SU-DHL-6 (cell line): ENCODE results near the gene PTPRE.

Experiments
- H2AFZ ChIP-seq: fragments of 200-600 bp; sonication (generic); 2 replicates; pipeline ENCODE4 v1.6.1; 2014; ENCODE audit warnings: low read depth, mild to moderate bottlenecking, moderate library complexity, mixed read lengths, antibody characterized with exemption, low read length; ENCODE audit not compliant: severe bottlenecking
- H3F3A ChIP-seq: fragments of 200-600 bp; shearing (Covaris generic); 2 replicates; pipeline ENCODE4 v1.6.0; 2016; ENCODE audit warnings: antibody characterized with exemption, mild to moderate bottlenecking; ENCODE audit not compliant: insufficient read depth
- H3K27ac ChIP-seq: fragments of 200-600 bp; sonication (generic); 2 replicates; pipeline ENCODE4 v1.5.1; 2016; ENCODE audit warnings: low read depth, mild to moderate bottlenecking, low read length, moderate library complexity, mixed read lengths
- H3K27me3 ChIP-seq: fragments of 200-600 bp; sonication (generic), shearing (Covaris generic); 2 replicates; pipeline ENCODE4 v1.6.0; 2014; ENCODE audit warnings: mild to moderate bottlenecking, low read length
- H3K36me3 ChIP-seq: fragments of 200-600 bp; sonication (generic); 2 replicates; pipeline ENCODE4 v1.6.1; 2014; ENCODE audit warnings: mild to moderate bottlenecking, low read length, mixed read lengths
- H3K4me2 ChIP-seq: fragments of 300-600, 200-600 bp; shearing (Covaris generic), sonication (generic); 2 replicates; pipeline ENCODE4 v1.6.0; 2014; ENCODE audit warnings: low read length, low read depth, mild to moderate bottlenecking; ENCODE audit not compliant: poor library complexity, severe bottlenecking
- H3K4me3 ChIP-seq: fragments of 200-600 bp; sonication (generic); 2 replicates; pipeline ENCODE4 v1.5.1; 2014; ENCODE audit warnings: antibody characterized with exemption, low read length, mild to moderate bottlenecking, mixed read lengths; ENCODE audit not compliant: insufficient read depth, poor library complexity, severe bottlenecking
- H3K79me2 ChIP-seq: fragments of 200-600 bp; sonication (generic); 2 replicates; pipeline ENCODE4 v1.6.1; 2014; ENCODE audit warnings: mild to moderate bottlenecking, low read length, moderate library complexity; ENCODE audit not compliant: insufficient read depth
- H3K9ac ChIP-seq: fragments of 200-600 bp; sonication (generic); 2 replicates; pipeline ENCODE4 v1.7.0; 2014; ENCODE audit warnings: mild to moderate bottlenecking, low read length
- H3K9me2 ChIP-seq: fragments of 200-600 bp; sonication (generic); replicated peaks from 2 replicates; pipeline ENCODE4 v1.6.1; 2014; ENCODE audit warnings: low read length; ENCODE audit not compliant: insufficient read depth
- H3K9me3 ChIP-seq: fragments of 200-600 bp; sonication (generic); 2 replicates; pipeline ENCODE4 v1.6.1; 2014; ENCODE audit warnings: low read length, mixed read lengths; ENCODE audit not compliant: insufficient read depth
- H4K20me1 ChIP-seq: fragments of 200-600 bp; sonication (generic); 2 replicates; pipeline ENCODE4 v1.6.1; 2014; ENCODE audit warnings: low read depth, mild to moderate bottlenecking, antibody characterized with exemption, low read length, moderate library complexity, mixed read lengths
- EZH2phosphoT487 ChIP-seq: fragments of 200-600 bp; sonication (generic), shearing (Covaris generic); conservative IDR thresholded peaks from 2 replicates; pipeline ENCODE4 v1.6.1; 2018; ENCODE audit warnings: mild to moderate bottlenecking, antibody characterized with exemption, low read length, moderate library complexity, mixed read lengths
- TF ChIP-seq, protein P1 (sequence below): fragments of 200-600 bp; sonication (generic); IDR thresholded peaks from one replicate; pipeline ENCODE4 v1.5.1; 2017; ENCODE audit warnings: antibody characterized with exemption, mild to moderate bottlenecking, low read length, moderate library complexity; ENCODE audit not compliant: insufficient read depth, poor library complexity, severe bottlenecking

PTPRE gene

DNA sequence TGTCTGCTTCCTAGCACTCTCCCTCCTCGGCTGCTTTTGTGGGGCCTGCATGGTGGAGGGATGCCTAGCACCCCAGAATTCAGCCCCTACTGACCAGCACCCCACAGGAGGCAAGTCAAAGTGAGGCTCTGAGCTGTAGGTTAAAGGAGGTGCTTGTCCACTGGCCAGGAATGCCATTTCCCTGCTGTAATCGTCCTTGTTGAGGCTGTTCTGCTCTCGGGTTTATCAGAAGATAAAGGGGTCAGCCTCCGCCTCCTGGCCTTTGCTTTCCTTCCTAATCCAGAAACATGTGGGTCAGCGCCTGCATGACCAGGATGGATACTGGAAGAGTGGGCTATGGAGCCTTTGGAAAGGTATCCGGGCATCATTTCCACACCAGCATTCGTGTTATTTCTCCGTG, 120.4 kb downstream of the PTPRE start:
- Histone ChIP-seq H3K9ac (no peak overlapping the region), H2AFZ (no peak overlapping the region)

GRCh38 chr10:128027822-128028507, 121.1 kb downstream of the PTPRE start:
- TF ChIP-seq EZH2phosphoT487: no peak
- TF ChIP-seq, protein P1, sequence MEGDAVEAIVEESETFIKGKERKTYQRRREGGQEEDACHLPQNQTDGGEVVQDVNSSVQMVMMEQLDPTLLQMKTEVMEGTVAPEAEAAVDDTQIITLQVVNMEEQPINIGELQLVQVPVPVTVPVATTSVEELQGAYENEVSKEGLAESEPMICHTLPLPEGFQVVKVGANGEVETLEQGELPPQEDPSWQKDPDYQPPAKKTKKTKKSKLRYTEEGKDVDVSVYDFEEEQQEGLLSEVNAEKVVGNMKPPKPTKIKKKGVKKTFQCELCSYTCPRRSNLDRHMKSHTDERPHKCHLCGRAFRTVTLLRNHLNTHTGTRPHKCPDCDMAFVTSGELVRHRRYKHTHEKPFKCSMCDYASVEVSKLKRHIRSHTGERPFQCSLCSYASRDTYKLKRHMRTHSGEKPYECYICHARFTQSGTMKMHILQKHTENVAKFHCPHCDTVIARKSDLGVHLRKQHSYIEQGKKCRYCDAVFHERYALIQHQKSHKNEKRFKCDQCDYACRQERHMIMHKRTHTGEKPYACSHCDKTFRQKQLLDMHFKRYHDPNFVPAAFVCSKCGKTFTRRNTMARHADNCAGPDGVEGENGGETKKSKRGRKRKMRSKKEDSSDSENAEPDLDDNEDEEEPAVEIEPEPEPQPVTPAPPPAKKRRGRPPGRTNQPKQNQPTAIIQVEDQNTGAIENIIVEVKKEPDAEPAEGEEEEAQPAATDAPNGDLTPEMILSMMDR: no peak
- H2AFZ ChIP-seq: no peak overlapping the region
- H4K20me1 ChIP-seq: no peaks in the 10 kb centered on the region
- H3K36me3 ChIP-seq: no peaks in the 10 kb centered on the region
- H3K79me2 ChIP-seq: no peaks in the 10 kb centered on the region
- H3F3A ChIP-seq: no peaks in the 10 kb centered on the region
- H3K9ac ChIP-seq: no peak overlapping the region
- no peak overlapping the region for H3K4me3 ChIP-seq
- H3K4me2 ChIP-seq: no peak overlapping the region
- H3K9me2 ChIP-seq: no peaks in the 10 kb centered on the region
- no peaks in the 10 kb centered on the region for H3K9me3 ChIP-seq
- H3K27ac ChIP-seq: no peak overlapping the region
- no peaks in the 10 kb centered on the region for H3K27me3 ChIP-seq

More for the DNA sequence above, 120.4 kb downstream of the PTPRE start:
- no peaks in the 10 kb centered on the region for H4K20me1 ChIP-seq
- no peaks in the 10 kb centered on the region for H3K9me3 ChIP-seq
- H3F3A ChIP-seq: no peaks in the 10 kb centered on the region
- no peaks in the 10 kb centered on the region for H3K79me2 ChIP-seq
- no peak overlapping the region for H3K27ac ChIP-seq
- TF ChIP-seq, protein P1: no peak
- no peak for TF ChIP-seq EZH2phosphoT487
- no peak overlapping the region for H3K4me3 ChIP-seq
- H3K4me2 ChIP-seq: no peak overlapping the region
- no peaks in the 10 kb centered on the region for H3K27me3 ChIP-seq
- H3K36me3 ChIP-seq: no peaks in the 10 kb centered on the region
- no peaks in the 10 kb centered on the region for H3K9me2 ChIP-seq

DNA sequence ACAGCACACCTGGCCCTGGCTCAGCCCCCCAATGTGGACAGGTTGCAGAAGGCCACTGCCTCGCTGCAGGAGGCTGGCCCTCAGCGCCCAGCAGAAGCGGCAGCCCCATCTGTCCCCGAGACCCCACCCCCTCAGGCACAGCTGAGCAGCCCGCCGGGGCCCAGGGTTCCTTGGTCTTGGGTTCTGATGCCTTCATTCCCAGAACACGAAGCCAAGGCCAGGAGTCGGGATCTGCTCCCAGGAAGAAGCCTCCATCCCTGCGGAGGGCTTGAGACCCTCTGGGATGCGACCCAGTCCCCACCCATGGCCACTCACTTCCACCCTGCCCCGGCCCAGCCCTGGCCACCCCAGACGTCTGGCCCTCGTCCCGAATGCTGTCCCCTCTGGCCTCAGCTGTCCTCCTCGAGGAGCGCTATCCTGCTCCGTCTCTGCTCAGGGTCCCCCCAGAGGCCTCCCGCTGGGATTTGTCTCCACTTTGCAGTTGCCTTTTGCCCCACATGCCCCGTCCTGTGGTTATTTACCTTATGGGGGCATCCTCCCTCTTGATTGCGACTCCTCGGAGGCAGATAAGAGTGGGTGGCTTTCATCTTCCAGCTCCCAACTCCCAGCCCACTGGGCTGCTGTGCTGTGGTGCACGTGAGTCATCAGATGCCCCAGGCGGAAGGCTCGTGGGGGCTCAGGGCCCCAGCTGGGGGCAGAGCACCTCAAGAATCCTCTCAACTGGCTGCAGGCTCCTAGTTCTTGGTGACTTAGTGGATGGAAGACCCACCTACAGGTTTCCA, 121.8 kb downstream of the PTPRE start:
- Histone ChIP-seq H3K9me2 (no peaks in the 10 kb centered on the region), H3K27me3 (no peaks in the 10 kb centered on the region), H3K27ac (no peak overlapping the region), H2AFZ (no peak overlapping the region), H3K9ac (no peak overlapping the region), H3K4me2 (no peak overlapping the region), H4K20me1 (no peaks in the 10 kb centered on the region), H3K9me3 (no peaks in the 10 kb centered on the region), H3F3A (no peaks in the 10 kb centered on the region), H3K4me3 (no peak overlapping the region), H3K79me2 (no peaks in the 10 kb centered on the region), H3K36me3 (no peaks in the 10 kb centered on the region)
- TF ChIP-seq, protein P1: no peak
- no peak for TF ChIP-seq EZH2phosphoT487
